ENCODE results near the gene SLC6A1.

Gene SLC6A1

GRCh38 chr3:10970306-10970960, 22.1 kb upstream of the SLC6A1 start:
- no peak for DNase-seq (ENCODE audit: low spot score)

- no peak for DNase-seq (ENCODE audit: low spot score)
Measured at GRCh38 chr3:10972072-10972782, 20.3 kb upstream of the SLC6A1 start.

- no peak for DNase-seq (ENCODE audit: low spot score)
Measured at GRCh38 chr3:10973046-10973595, 19.4 kb upstream of the SLC6A1 start.

- DNase-seq (ENCODE audit: low spot score): no peak
Measured at GRCh38 chr3:10974131-10974530, 18.4 kb upstream of the SLC6A1 start.

GRCh38 chr3:10974746-10975375, 17.7 kb upstream of the SLC6A1 start:
- no peak for DNase-seq (ENCODE audit: low spot score)

- DNase-seq (ENCODE audit: low spot score): no peak
Measured at GRCh38 chr3:10975695-10976234, 16.8 kb upstream of the SLC6A1 start.

- DNase-seq (ENCODE audit: low spot score): no peak
Measured at GRCh38 chr3:10976770-10977169, 15.8 kb upstream of the SLC6A1 start.

GRCh38 chr3:10977892-10978510, 14.5 kb upstream of the SLC6A1 start:
- peak; percentile 56 for DNase-seq (ENCODE audit: low spot score)

GRCh38 chr3:10978956-10979355, 13.6 kb upstream of the SLC6A1 start:
- DNase-seq (ENCODE audit: low spot score): no peak

- no peak for DNase-seq (ENCODE audit: low spot score)
Measured at GRCh38 chr3:10980312-10980711, 12.2 kb upstream of the SLC6A1 start.

- no peak for DNase-seq (ENCODE audit: low spot score)
Measured at GRCh38 chr3:10981031-10981430, 11.5 kb upstream of the SLC6A1 start.

GRCh38 chr3:10981961-10982360, 10.6 kb upstream of the SLC6A1 start:
- peak; percentile 47 for DNase-seq (ENCODE audit: low spot score)

- no peak for DNase-seq (ENCODE audit: low spot score)
Measured at GRCh38 chr3:10982782-10983181, 9.8 kb upstream of the SLC6A1 start.

GRCh38 chr3:10983219-10983916, 9.2 kb upstream of the SLC6A1 start:
- peak; percentile 80 for DNase-seq (ENCODE audit: low spot score)

GRCh38 chr3:10984371-10984896, 8.1 kb upstream of the SLC6A1 start:
- DNase-seq (ENCODE audit: low spot score): no peak

- DNase-seq (ENCODE audit: low spot score): no peak
Measured at GRCh38 chr3:10985181-10985580, 7.4 kb upstream of the SLC6A1 start.

GRCh38 chr3:10986592-10986991, 6.0 kb upstream of the SLC6A1 start:
- no peak for DNase-seq (ENCODE audit: low spot score)

GRCh38 chr3:10988001-10988665, 4.4 kb upstream of the SLC6A1 start:
- no peak for DNase-seq (ENCODE audit: low spot score)

- no peak for DNase-seq (ENCODE audit: low spot score)
Measured at GRCh38 chr3:10988991-10989484, 3.5 kb upstream of the SLC6A1 start.

- no peak for DNase-seq (ENCODE audit: low spot score)
Measured at GRCh38 chr3:10992943-10993728, 588 bp downstream of the SLC6A1 start.
